H1 (cell line): Measurements from ENCODE around the gene ZRANB1.

Experiments used
- SIN3A ChIP-seq, 2 experiments: IDR thresholded peaks in 1 of 2; conservative IDR thresholded peaks in 1 of 2; 2 replicates each; pipeline ENCODE4 v1.6.1; 2011 to 2012; ENCODE audit warnings: low read length in 2 of 2, improper control_type of control experiment in 1 of 2, low read depth in 1 of 2, mild to moderate bottlenecking in 1 of 2
- ZNF274 ChIP-seq: IDR thresholded peaks from 2 replicates; pipeline ENCODE4 v1.7.0; 2012; ENCODE audit warnings: low read length, borderline replicate concordance; ENCODE audit errors: extremely low read depth

DNA sequence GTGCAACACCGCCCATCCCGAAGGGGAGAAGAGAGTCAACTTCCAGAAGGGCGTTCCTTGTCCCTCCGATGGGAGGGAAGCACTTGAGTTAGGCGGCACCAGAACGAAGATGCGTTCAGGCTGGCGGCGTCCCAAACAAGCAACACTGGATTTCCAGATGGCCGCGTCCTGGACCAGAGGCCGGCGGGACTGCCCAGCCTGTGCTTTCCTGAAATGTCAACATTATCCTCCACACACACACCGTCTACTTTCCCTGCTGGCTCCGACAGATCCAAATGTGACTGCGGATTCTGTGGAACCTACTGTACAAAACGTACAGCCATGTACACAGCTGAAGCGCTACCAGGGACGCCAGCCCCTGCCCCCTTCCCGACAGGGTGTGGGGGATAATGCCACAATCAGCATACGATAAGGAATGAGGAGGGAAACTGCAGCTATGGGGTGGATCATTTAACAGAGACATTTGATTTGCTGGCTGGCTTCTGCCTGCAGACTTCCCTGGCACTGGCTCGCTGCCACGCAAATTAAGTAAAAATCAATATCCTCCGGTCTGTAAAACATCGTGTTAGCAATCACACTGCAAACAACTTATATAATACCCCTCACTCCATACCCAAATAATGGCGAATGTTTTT is 82.1 kb downstream of the ZRANB1 start:
- TF ChIP-seq SIN3A (conservative IDR thresholded peaks at IDR 0.05 in 1 of 2, IDR thresholded peaks at IDR 0.05 in 1 of 2; ENCODE audit: low read depth in 1 of 2, low read length in 2 of 2) (no peak), ZNF274 (no peak)
